Loucy (cell line): ENCODE measurements around the gene PDZD11.

Experiments
- EZH2phosphoT487 ChIP-seq: fragments of 200-600 bp; IDR thresholded peaks from 2 replicates; pipeline ENCODE4 v1.6.1; 2018; ENCODE audit warnings: antibody characterized with exemption, mild to moderate bottlenecking, moderate library complexity, borderline replicate concordance
- TF ChIP-seq, protein P1 (sequence below): fragments of 200-600 bp; sonication (generic); conservative IDR thresholded peaks from 2 replicates; pipeline ENCODE4 v1.5.1; 2014; ENCODE audit warnings: mild to moderate bottlenecking, antibody characterized with exemption, low read length

- TF ChIP-seq, protein P1, sequence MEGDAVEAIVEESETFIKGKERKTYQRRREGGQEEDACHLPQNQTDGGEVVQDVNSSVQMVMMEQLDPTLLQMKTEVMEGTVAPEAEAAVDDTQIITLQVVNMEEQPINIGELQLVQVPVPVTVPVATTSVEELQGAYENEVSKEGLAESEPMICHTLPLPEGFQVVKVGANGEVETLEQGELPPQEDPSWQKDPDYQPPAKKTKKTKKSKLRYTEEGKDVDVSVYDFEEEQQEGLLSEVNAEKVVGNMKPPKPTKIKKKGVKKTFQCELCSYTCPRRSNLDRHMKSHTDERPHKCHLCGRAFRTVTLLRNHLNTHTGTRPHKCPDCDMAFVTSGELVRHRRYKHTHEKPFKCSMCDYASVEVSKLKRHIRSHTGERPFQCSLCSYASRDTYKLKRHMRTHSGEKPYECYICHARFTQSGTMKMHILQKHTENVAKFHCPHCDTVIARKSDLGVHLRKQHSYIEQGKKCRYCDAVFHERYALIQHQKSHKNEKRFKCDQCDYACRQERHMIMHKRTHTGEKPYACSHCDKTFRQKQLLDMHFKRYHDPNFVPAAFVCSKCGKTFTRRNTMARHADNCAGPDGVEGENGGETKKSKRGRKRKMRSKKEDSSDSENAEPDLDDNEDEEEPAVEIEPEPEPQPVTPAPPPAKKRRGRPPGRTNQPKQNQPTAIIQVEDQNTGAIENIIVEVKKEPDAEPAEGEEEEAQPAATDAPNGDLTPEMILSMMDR = no peak
- no peak for TF ChIP-seq EZH2phosphoT487
Measured at GRCh38 chrX:70338290-70338689, 48.6 kb upstream of the PDZD11 start.
